Left renal pelvis (tissue), 4 donors: ENCODE data around the gene PPP1R12A. TPM values are rescaled to one million over a fixed set of nuclear protein-coding genes. Genes with fewer than 3 reads are reported as not detected.
A peak's percentile ranks its signal among the peaks of the same experiment; 100 is the strongest.
"Not testable (repeated sequence)": the region's sequence is repeated elsewhere in the genome, so short reads cannot be mapped to it uniquely, and the experiment has no call there.

Experiments used
- DNase-seq, 4 donors: peaks; one replicate each; pipeline ENCODE4 v3.0.0-alpha.2; 2013; ENCODE audit warnings: low read depth in 4 of 4, low spot score in 3 of 4
- polyA plus RNA-seq, 4 donors: library from polyadenylated mRNA; unstranded; fragments of 120-200 nt; gene quantifications; one replicate each; pipeline ENCODE4 v1.2.1, GENCODE V29; 2013; ENCODE audit not compliant: insufficient read length in 4 of 4

PPP1R12A gene
- polyA plus RNA-seq, 4 donors: 68.2 to 105 (median 99.0) TPM

- no peak for DNase-seq
Observed at GRCh38 chr12:79895804-79896203, 39.1 kb downstream of the PPP1R12A start.

- DNase-seq: no peak
Observed at GRCh38 chr12:79895071-79895470, 39.8 kb downstream of the PPP1R12A start.

- no peak for DNase-seq
Observed at GRCh38 chr12:79891506-79892162, 43.3 kb downstream of the PPP1R12A start.

- no peak for DNase-seq
Observed at GRCh38 chr12:79887890-79888289, 47.0 kb downstream of the PPP1R12A start.

GRCh38 chr12:79886917-79887519, 47.9 kb downstream of the PPP1R12A start:
- DNase-seq: peak in 1 of 4 donors; percentile 22

- DNase-seq: no peak
Observed at GRCh38 chr12:79885911-79886490, 48.9 kb downstream of the PPP1R12A start.

- no peak for DNase-seq
Observed at GRCh38 chr12:79884401-79885006, 50.4 kb downstream of the PPP1R12A start.

GRCh38 chr12:79883216-79883615, 51.7 kb downstream of the PPP1R12A start:
- no peak for DNase-seq

GRCh38 chr12:79881351-79881750, 53.5 kb downstream of the PPP1R12A start:
- no peak for DNase-seq

- not testable (repeated sequence) for DNase-seq
Observed at GRCh38 chr12:79878506-79878905, 56.4 kb downstream of the PPP1R12A start.

GRCh38 chr12:79877246-79877645, 57.7 kb downstream of the PPP1R12A start:
- no peak for DNase-seq

- no peak for DNase-seq
Observed at GRCh38 chr12:79874665-79875064, 60.2 kb downstream of the PPP1R12A start.

GRCh38 chr12:79873201-79873600, 61.7 kb downstream of the PPP1R12A start:
- DNase-seq: no peak

- no peak for DNase-seq
Observed at GRCh38 chr12:79871621-79872020, 63.3 kb downstream of the PPP1R12A start.

- DNase-seq: no peak
Observed at GRCh38 chr12:79870916-79871315, 64.0 kb downstream of the PPP1R12A start.

- DNase-seq: no peak
Observed at GRCh38 chr12:79859646-79860045, 75.3 kb downstream of the PPP1R12A start.

- DNase-seq: no peak
Observed at GRCh38 chr12:79858518-79858917, 76.4 kb downstream of the PPP1R12A start.

- no peak for DNase-seq
Observed at GRCh38 chr12:79857675-79858074, 77.2 kb downstream of the PPP1R12A start.

GRCh38 chr12:79850610-79851299, 84.1 kb downstream of the PPP1R12A start:
- DNase-seq: no peak

- DNase-seq: no peak
Observed at GRCh38 chr12:79848339-79848738, 86.6 kb downstream of the PPP1R12A start.

- no peak for DNase-seq
Observed at GRCh38 chr12:79847417-79847816, 87.5 kb downstream of the PPP1R12A start.
